T-helper 9 cell (primary cell): Measurements from ENCODE around the gene ALPK3.
A peak's percentile ranks its signal among the peaks of the same experiment; 100 is the strongest.

ENCODE experiments used
- DNase-seq: peaks from one replicate; pipeline ENCODE4 v3.0.0-alpha.2; 2020

ALPK3 gene

DNA sequence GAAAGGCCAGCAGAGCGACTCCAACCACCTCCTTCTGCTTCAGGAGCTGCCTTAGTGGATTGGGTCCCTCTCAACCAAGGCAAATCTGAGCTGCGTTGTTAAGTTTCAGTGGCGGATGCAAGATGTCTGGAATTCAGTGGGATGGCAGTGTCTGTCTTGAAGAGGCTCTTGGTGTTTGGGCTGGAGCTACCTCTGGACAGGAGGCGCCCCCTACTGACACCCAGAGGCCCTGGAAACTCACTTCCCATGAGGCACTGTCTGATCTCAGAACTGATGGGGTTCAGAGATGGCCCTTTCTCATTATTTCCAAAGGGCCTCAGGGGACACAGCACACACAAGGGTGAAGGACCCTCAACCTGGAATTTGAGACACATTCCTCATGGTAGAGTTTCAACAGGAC, 61.3 kb downstream of the ALPK3 start:
- peak; percentile 38 for DNase-seq

DNA sequence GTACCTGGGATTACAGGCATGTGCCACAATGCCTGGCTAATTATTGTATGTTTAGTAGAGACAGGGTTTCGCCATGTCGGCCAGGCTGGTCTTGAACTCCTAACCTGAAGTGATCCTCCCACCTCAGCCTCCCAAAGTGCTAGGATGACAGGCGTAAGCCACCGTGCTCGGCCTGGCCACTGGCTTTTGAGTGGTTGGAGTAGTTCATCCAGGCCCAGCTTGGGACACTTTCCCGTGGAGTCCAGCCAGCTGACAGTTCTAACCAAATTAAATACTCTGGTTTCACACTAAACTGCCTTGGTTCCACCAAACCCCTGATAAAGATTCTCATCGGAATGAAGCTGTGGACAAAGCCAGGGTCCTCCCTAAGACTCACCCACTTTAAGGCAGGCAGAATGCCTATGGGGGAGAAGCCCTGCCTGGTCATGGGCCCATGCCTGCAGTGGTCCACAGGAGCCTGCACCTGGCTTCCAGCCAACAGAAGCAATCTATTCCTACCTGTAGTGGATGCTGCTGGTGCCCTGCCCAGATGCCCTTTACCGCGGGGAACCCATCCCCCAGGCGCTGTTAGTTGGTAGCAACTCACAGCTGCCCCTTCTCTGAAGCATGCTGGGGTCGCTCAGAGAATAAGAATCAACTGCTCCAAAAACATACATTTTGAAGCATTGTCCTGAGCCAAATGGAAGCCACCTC, 62.1 kb downstream of the ALPK3 start:
- no peak for DNase-seq

DNA sequence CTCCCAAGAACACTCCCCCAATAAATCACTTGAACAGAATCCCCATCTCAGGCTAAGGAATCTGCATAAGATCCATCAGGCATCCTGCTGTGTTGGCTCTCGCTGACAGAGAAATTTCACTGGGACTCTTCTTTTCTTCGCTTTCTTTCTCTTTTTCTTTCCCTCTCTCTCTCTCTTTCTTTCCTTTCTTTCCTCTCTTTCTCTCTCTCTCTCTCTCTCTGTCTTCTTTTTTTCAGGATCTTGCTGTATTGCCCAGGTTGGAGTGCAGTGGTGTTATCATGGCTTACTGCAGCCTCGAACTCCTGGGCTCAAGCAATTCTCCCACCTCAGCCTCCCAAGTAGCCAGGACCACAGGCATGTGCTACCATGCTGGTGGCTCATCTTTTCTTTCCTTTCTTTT, 62.9 kb downstream of the ALPK3 start:
- DNase-seq, result no peak

DNA sequence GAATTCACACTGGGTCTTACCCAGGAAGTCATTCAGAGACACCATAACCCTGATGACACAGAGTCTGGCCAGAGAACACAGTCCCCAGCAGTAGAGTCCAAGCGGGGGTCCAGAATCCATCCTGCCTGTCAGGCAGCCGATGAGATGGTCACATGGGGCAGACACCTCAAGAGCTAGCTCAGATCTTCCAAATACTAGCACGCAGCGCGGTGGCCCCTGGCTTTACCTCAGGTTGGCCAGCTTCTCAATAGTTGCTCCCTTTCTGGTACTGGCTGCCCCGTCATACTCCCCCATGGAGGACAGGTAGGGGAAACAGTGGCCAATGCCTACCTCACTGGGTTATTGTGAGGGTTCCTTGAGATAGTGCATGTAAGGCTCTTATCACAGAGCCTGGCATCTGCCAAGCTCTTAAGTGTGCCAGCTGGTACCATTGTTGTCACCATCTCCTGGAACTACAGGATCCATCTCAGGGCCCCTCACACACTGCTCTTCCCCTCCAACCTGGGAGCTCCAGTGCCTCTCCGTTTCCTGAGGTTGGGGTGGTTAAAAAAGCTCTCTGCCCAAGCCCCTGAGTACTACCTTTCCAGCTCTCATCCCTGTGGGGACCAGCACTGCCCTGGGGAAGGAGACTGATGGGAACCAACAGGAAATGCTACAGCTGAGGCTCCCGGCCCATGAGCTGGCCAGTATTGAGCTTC, 63.8 kb downstream of the ALPK3 start:
- no peak for DNase-seq

DNA sequence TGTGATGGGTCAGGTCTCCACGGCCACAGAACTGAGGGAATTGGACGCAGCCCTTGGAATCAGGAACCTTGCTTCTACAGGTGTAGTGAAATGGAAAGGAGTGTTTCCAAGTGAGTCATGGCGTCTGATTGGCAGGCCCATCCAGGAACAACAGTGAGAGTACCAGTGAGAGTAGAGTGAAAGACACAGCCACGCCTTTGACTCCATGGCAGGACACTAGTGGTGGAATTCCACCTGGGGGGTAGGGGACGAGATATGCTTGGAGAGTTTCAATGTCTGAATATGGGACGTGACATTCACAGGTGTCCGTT, 64.3 kb downstream of the ALPK3 start:
- DNase-seq, result no peak

DNA sequence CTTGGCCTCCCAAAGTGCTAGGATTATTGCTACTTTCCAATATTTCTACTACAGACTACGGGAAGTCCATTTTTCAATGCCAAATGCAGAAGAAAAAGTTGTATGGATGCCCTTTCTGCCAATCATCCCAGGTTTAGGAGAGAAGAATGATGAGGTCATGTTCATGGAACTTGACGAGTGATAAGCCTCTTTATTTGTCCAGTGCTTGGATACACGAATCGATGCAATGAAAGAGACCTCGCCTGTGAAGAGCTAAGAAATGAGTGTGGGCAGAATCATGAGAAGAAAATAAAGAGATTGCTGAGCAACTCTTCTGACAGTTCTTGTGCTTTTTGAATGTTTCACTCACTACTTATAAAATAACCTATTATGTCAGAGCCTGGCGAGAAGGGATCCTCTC, 66.3 kb downstream of the ALPK3 start:
- no peak for DNase-seq

DNA sequence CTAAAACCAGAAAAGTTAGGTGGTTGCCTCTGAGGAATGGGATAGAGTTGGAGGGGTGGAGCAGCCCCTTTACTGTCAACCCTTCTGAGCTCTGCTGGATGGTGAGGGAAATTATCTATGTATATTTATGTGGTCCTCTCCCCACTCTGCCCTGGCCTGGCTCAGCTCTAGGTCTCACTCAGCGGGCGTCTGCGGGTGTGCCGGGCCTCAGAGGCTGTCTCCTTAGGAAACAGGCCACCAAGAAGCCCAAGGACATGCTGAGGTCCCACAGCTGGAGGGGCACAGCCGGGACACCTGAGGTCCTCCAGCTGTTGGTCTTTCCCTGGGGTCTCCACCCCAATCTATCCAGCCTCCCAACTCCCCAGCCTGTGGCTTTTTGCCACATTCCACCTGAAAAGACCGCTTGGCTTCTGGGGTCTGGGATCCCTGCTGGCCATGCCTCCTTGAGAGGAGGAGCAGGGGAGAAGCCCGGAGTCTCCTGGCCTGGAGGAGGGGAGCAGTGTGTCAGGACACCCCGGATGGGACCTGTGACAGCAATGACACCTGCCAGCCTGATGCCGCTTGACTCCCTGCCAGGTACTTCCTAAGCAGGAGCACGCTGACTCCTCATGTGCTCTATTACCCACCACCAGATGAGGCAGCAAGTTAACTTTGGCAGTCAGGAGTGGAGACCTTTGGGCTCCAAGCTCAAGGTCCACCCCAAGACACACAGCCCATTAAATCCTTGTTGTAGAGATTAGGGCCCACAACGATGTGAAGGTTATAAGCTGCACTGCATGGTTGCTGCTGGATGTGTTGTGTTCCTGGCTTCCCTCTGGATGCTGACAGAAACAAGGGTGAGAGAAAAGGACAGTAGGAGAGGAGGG, 67.0 kb downstream of the ALPK3 start, which contains the start of gene SLC28A1:
Gene SLC28A1 (plus strand): TSS at position 747 of the 866 bp plus-strand sequence. CDS start 3,099 bp downstream, outside the sequence.
- no peak for DNase-seq

DNA sequence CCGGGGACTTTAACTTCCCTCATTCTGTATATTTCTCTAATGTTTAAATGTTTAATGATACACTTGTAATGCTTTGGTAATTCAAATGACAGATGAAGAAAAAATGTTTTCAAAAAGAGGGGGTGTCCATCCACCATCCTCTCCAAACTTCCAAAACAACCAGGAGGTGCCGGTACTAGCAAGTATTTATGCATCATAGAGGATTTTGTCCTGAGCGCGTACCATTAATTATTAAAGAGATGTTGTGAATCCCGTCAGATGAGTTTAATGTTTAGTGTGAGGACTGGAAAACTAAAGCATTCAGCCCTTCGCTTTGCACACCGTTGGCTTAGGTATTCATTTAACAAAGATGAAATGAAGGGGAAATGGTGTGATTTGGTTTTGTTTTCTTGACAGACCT, 68.6 kb downstream of the ALPK3 start:
- DNase-seq, result no peak

DNA sequence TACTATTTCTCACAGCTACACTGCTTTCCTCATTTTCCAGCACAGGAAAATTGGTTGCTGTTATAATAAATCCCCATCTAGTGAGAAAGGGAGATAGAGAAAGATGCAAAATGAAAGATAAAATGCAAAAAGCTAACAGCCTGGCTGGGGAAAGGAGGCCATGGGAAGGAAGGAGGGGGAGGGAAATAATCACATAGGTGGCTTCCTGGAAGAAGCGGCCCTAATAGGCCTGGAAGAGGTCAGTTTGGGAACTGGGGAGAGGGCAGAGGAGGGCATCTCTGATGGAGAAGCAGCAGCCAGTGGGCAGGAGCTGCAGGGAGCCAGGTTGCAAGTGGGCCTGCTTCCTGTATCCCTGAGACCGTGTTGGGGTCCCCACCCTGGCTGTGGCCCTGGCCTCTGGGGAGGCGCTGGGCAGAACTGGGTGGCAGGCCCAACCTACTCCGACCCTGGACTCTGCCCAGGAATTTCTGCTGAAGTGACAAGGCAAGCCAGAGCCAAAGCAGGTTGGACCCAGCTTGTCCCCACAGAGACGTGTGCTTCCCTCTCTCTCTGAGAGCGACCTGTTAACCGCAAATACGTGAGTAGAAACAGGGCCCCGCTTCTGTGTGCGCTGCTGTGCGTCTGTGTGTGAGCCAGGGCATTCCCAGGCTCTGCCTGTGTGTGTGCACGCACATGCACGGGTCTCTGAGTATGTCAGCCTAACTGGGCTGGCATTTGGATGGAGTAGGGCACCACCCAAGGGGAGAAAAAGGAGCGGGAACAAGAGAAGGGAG, 69.2 kb downstream of the ALPK3 start:
- no peak for DNase-seq

DNA sequence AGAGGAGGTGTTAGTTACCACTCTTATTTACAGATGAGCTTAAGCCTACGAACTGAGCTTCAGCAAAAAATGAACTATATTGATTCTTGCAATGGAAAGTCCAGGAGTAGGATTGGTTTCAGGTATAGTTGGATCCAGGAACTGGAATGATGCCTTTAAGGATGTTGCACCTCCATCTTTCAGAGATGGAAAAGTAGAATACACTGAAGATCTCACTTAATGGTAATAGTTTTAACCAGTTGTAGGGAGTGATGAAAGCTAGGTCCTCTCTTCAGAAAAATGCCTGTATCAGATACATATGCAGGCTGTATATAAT, 69.8 kb downstream of the ALPK3 start:
- no peak for DNase-seq

DNA sequence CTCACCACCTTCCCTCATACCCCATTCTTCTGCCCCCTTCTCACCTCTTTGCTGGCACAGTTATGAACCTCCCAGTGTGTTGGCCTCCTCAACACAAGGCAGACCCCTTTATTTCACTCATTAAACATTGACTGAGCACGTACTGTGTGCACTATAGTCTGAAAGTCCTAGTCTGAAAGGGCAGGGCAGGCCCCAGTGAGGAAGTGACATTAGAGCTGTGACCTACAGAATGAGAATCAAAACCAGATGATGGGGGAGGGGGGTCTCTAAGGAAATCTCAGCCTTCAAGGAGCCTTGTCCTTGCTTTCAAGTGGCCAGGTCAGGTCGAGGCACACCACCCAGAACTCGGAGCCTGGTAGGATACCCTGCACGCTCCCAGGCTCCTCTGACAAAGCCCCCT, 70.8 kb downstream of the ALPK3 start:
- no peak for DNase-seq

DNA sequence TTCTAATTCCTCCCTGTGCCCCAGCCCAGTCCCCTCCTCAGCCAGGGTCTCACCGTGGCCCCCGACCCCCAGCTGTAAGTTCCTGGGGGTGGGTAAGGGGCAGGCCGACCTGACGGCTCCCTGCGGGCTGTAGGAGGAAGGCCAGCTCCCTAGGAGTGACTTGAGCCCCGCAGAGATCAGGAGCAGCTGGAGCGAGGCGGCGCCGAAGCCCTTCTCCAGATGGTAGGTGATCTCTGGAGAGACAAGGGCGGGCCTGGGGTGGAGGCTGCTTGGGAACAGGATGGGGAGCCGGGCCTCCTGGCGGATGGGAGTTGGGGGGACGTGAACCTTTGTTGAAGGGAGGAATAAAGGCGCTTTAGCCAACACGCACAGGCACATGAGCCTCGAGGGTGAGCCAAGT, 71.5 kb downstream of the ALPK3 start:
- no peak for DNase-seq

DNA sequence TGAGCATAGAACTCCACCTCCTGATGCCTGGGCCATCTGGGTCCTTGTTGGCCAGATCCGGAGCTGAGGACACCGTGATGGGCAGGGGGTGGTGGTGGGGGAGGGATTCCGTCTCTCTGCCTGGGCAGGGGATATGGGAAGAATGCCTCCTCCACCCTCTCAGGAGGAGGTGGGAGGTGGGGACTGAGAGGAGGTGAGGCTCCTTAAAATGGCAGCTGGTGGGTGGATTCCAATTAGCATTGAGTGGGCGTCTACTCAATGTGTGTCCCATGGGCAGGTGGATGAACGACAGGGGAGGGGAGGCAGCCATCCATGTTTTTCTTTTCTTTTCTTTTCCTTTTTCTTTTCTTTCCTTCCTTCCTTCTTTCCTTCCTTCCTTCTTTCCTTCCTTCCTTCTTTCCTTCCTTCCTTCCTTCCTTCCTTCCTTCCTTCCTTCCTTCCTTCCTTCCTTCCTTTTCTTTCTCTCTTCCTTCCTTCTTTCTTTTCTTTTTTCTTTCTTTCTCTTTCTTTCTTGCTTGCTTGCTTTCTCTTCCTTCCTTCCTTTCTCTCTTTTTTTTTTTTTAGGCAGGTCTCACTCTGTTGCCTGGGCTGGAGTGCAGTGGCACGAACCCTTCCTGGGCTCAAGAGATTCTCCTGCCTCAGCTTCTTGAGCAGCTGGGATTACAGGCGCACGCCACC, 72.3 kb downstream of the ALPK3 start:
- DNase-seq, result no peak

DNA sequence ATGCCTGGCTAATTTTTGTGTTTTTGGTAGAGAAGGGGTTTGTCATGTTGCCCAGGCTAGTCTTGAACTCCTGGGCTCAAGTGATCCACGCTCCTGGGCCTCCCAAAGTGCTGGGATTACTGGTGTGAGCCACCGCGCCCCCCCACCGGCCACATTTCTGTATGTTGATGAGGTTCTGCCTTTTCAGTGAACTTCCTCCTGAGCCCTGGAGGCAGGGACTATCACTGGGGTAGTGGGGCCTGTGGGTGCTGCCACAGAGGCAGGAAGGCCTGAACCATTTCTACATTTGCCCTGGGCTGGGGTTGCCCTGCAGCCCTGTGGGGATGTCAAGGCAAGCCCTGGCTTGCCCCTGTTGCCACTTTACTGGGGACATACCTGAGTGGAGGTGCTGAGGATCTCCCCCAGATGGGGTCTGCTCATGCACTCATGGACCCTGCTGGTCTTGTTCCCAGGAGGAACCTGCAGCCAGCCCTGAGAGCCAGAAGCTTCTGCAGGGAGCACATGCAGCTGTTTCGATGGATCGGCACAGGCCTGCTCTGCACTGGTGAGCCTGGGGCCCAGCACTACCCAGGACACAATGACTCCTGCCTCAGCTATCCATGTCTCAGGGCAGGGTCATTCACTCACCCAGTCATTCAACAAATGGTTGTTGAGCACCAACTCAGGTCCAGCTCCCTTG, 73.0 kb downstream of the ALPK3 start:
- DNase-seq, result no peak

DNA sequence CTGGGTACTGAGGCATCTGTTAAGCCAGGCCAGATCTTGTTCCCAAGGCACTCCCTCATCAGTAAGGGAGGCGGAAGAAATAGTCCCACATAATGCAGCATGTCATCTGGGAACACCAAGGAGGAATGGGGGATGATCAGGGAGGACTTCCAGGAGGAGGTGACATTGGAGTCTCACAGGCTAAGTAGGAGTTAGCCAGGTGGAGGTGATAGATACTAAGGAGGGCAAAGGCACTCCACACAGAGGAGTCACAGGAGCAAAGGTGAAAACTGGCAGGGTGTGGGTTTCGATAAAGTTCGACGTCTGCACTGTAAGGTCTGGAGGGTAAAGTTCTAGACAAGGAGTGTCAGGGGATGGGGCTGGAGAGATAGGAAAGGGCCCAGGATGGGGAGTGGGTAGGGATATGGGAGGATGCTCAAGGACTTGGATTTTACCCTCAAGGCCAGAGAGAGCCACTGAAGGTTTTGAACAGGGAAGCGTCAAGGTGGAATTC, 73.6 kb downstream of the ALPK3 start:
- DNase-seq, result no peak

DNA sequence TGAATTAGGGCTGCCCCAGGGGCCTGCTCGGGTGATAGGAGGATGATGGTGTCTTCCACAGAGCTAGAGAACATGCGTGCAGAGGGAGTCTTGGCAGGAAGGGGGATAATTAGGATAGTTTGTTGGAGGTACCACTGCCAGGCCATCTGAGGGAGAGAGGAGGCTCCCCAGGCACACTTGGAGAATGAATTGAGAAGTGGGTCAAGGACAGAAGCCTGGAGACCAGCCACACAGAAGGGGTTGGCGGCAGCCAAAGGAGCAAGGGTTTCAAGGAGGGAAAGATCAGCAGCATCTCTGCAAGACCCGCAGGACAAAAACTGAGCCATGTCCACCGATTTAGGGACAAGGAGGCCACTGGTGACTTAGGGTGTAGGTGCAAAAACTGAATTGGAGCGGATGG, 74.2 kb downstream of the ALPK3 start:
- DNase-seq, result no peak

DNA sequence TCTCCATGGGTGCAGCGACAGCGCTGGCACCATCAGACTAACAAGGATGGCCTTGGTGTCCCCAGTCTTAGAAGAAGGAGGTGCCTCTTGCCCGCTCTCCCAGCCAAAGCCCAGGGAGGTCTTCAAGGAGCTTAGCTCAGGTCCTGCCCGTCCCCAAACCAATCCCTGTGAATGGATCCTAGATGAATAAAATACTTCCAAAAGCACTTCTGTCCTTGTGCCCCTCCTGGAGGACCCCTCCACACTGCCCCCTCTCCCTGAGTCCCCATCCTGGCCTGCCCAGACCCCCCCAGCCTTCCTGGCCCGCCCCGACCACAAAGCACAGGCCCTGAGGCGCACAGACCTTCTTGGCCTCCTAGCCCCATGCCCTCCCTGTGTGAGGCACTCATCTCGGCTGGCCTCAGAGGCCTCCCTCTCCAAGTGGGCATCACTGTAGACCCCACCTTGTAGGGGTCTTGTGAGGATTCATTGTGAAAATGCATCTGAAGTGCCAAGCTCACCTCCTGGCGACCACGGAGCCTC, 75.7 kb downstream of the ALPK3 start:
- DNase-seq, result no peak

DNA sequence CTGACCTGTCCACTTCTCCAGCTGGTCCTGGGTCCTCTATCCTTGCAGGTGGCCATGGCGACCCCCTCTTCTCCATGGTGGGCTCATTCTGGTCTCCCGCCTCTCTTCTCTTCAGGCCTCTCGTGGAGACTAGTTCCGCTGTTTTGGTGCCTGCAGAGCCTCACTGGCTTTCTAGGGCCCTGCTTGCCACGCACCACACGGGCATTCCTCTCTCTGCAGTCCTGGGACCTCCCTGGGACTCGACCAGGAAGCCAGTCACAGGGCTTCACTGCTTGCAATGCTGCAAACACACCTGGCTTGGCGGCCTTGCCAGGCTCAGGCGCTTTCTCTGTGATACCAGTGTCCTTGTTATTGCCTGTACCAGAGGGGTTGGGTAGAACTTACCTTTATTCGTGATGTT, 76.5 kb downstream of the ALPK3 start:
- DNase-seq, result no peak

DNA sequence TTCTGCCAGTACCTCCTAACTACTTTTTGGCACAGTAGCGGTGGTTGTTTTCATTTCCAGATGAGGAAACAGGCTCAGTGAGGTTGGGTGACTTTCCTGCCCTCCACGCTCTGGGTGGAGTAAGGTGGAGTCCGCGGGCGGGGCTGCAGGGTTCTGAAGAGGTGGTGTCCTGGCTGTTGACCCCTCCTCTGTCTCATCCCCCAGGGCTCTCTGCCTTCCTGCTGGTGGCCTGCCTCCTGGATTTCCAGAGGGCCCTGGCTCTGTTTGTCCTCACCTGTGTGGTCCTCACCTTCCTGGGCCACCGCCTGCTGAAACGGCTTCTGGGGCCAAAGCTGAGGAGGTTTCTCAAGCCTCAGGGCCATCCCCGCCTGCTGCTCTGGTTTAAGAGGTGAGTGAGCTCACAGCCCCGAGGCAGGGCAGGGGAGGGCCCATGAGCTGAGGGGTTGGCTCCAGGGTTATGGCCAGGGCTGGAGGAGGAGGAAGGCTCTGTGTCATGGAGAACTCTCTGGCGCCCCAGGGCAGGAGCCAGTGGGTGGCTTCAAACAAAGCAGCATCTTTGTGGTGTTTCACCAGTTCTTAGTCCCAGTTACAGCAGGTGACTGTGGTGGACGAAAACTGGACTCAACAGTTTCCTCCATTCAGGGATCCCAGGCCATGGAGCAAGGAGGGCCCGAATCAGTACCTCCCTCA, 77.7 kb downstream of the ALPK3 start:
- no peak for DNase-seq

DNA sequence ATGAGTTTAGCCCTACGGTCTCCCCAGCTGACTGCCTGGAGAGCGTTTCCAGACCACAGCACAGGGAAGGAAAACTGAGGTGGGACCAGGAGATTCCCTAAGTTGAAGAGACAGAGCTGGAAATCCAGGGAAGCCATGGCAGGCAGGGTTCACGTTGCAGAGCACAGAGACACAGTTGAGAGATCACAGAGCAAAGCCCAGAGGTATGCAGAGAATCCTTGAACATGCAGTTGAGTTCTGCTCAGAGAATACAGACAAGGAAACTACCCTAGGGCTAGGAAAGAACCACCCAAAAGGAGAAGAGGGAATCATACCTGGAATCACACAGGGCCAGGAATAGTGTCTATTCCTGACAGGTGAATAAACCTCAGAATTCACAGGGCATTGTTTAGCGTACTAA, 81.6 kb downstream of the ALPK3 start:
- DNase-seq, result no peak

DNA sequence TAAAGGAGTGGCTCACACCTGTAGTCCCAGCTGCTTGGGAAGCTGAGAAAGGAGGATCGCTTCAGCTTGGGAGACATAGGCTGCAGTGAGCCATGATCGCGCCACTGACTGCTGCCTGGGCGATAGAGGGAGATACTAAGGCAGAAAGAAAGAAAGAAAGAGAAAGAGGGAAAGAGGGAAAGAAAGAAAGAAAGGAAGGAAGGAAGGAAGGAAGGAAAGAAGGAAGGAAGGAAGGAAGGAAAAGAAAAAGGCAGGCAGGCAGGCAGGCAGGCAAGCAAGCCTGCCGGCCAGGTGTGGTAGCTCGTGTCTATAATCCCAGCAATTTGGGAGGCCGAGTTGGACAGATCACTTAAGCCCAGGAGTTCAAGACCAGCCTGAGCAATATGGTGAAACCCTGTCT, 82.6 kb downstream of the ALPK3 start:
- no peak for DNase-seq
